HepG2 (cell line): ENCODE results near the gene PSMD1. TPM values are rescaled to one million over a fixed set of nuclear protein-coding genes. Genes with fewer than 3 reads are reported as not detected.

ENCODE experiments used
- ATM ChIP-seq: fragments of 450-650 bp; IDR thresholded peaks from 2 replicates; pipeline ENCODE4 v1.7.1; 2017; ENCODE audit warnings: mild to moderate bottlenecking, borderline replicate concordance
- CEBPZ ChIP-seq: IDR thresholded peaks from 2 replicates; pipeline ENCODE4 v1.6.1; 2012; ENCODE audit warnings: low read length, improper control_type of control experiment
- ELF4 ChIP-seq: sonication (generic); formaldehyde crosslinking; IDR thresholded peaks from 2 replicates; pipeline ENCODE4 v1.5.0; 2020; ENCODE audit warnings: missing genetic modification reagents, mild to moderate bottlenecking, moderate library complexity, borderline replicate concordance
- ESRRA ChIP-seq: sonication (generic); formaldehyde crosslinking; IDR thresholded peaks from 2 replicates; pipeline ENCODE4 v1.5.1; 2020; ENCODE audit warnings: mild to moderate bottlenecking, low read depth, missing genetic modification reagents
- GATAD2A ChIP-seq: IDR thresholded peaks from 2 replicates; pipeline ENCODE4 v1.6.1; 2016
- GRHL1 ChIP-seq: sonication (generic); formaldehyde crosslinking; conservative IDR thresholded peaks from 2 replicates; pipeline ENCODE4 v1.8.0; 2022; ENCODE audit warnings: missing genetic modification reagents
- KAT7 ChIP-seq: IDR thresholded peaks from 2 replicates; pipeline ENCODE4 v1.6.1; 2018; ENCODE audit warnings: borderline replicate concordance, missing compliant biosample characterization
- KLF6 ChIP-seq: IDR thresholded peaks from 2 replicates; pipeline ENCODE4 v1.8.0; 2016; ENCODE audit warnings: missing biosample characterization, missing genetic modification reagents
- PHF8 ChIP-seq: sonication (generic); formaldehyde crosslinking; IDR thresholded peaks from 2 replicates; pipeline ENCODE4 v1.5.0; 2020; ENCODE audit warnings: missing genetic modification reagents
- RXRB ChIP-seq: IDR thresholded peaks from 2 replicates; pipeline ENCODE4 v1.6.1; 2016; ENCODE audit warnings: borderline replicate concordance, missing genetic modification reagents, missing compliant biosample characterization
- ZNF609 ChIP-seq: sonication (generic); formaldehyde crosslinking; IDR thresholded peaks from 2 replicates; pipeline ENCODE4 v1.4.0; 2020; ENCODE audit warnings: mild to moderate bottlenecking, missing genetic modification reagents, borderline replicate concordance
- ZNF646 ChIP-seq: sonication (generic); formaldehyde crosslinking; IDR thresholded peaks from 2 replicates; pipeline ENCODE4 v1.9.0; 2021; ENCODE audit warnings: mild to moderate bottlenecking, missing genetic modification reagents
- ZNF776 ChIP-seq: sonication (generic); formaldehyde crosslinking; IDR thresholded peaks from 2 replicates; pipeline ENCODE4 v1.4.0; 2020; ENCODE audit warnings: mild to moderate bottlenecking, missing genetic modification reagents
- polyA plus RNA-seq, 8 experiments: library from polyadenylated mRNA; depleted of rRNA in 3 of 8; stranded (reverse) in 7 of 8; unstranded in 1 of 8; fragments of >200 nt; fragmentation: Illumina TruSeq in 4 of 8; extraction: Trizol in 4 of 8; gene quantifications; 2 replicates each; pipeline versions ENCODE4 v1.2.1 to v1.2.3, GENCODE V29; 2011 to 2016; ENCODE audit warnings: low read depth in 4 of 8, missing spikeins in 1 of 8, mixed read lengths in 1 of 8; ENCODE audit not compliant: insufficient read depth in 1 of 8
- total RNA-seq, 5 experiments: library from RNA; depleted of rRNA; stranded (reverse); fragments of >200 nt; fragmentation: Illumina TruSeq; extraction: Trizol; gene quantifications; 2 replicates each; pipeline ENCODE4 v1.2.3, GENCODE V29; 2016; ENCODE audit warnings: low read depth in 1 of 5

The PSMD1 gene
- total and polyA plus RNA-seq, 2 of the 13 experiments (the other 11 are each of a cell fraction or from before 2014, with no cell fraction given) = 136 to 191 TPM

- no peak for TF ChIP-seq ZNF609 (CRISPR knock-in tag)
- TF ChIP-seq ZNF776 (CRISPR knock-in tag) = no peak
- no peak for TF ChIP-seq PHF8 (CRISPR knock-in tag)
- TF ChIP-seq ATM = no peak
- no peak for TF ChIP-seq CEBPZ
- 0 out of 2 replicates have a peak, but pooled peaks have one; percentile 38 for TF ChIP-seq GATAD2A (CRISPR knock-in tag)
- no peak for TF ChIP-seq KAT7 (CRISPR knock-in tag)
- TF ChIP-seq GRHL1 (CRISPR knock-in tag) = no peak
- no peak for TF ChIP-seq ESRRA (CRISPR knock-in tag)
- 0 out of 2 replicates have a peak, but pooled peaks have one; percentile 9 for TF ChIP-seq ELF4 (CRISPR knock-in tag)
- peak; percentile 9; the same call in 1 of the 2 replicates for TF ChIP-seq RXRB (CRISPR knock-in tag)
- TF ChIP-seq KLF6 (CRISPR knock-in tag) = no peak
- TF ChIP-seq ZNF646 (CRISPR knock-in tag) = no peak
Observed at GRCh38 chr2:231034291-231034882, 22.3 kb upstream of the PSMD1 start (continued).
